ENCODE results near the gene VCP. TPM values are rescaled to one million over a fixed set of nuclear protein-coding genes. Genes with fewer than 3 reads are reported as not detected.

Gene VCP
- total and polyA plus RNA-seq, 9 of the 15 experiments (the other 6 are each of a cell fraction or from before 2014, with no cell fraction given) = 7.1 to 257 (median 199) TPM

GRCh38 chr9:35102769-35103659 lies 30.6 kb upstream of the VCP start, which contains the start of gene STOML2 (continued):
- TF ChIP-seq CLOCK (CRISPR knock-in tag; IDR thresholded peaks at IDR 0.05; ENCODE audit: borderline replicate concordance) = no peak
- no peak for TF ChIP-seq SMAD1 (IDR thresholded peaks at IDR 0.05; ENCODE audit: low read depth, low read length, partially characterized antibody)
- peak; percentile 84 for TF ChIP-seq TAF9B (IDR thresholded peaks at IDR 0.05; ENCODE audit: partially characterized antibody)
- TF ChIP-seq E2F8 (IDR thresholded peaks at IDR 0.05; ENCODE audit: low read depth, partially characterized antibody) = peak; percentile 90
- no peak for TF ChIP-seq RBM15 (IDR thresholded peaks at IDR 0.05; ENCODE audit: insufficient read depth, low read length)
- TF ChIP-seq U2AF2 (optimal IDR thresholded peaks at IDR 0.05; ENCODE audit: low read depth, low read length) = no peak
- no peak for TF ChIP-seq ZNF511 (CRISPR knock-in tag; IDR thresholded peaks at IDR 0.05)
- peak; percentile 84 for TF ChIP-seq HCFC1 (IDR thresholded peaks at IDR 0.05; ENCODE audit: low read depth, low read length)
- no peak for TF ChIP-seq DNMT1 (IDR thresholded peaks at IDR 0.05)
- no peak for TF ChIP-seq ZNF79 (CRISPR knock-in tag; IDR thresholded peaks at IDR 0.05; ENCODE audit: low read depth)
- no peak for TF ChIP-seq NFIX (CRISPR knock-in tag; IDR thresholded peaks at IDR 0.05; ENCODE audit: low read depth)
- no peak for TF ChIP-seq NFATC3 (IDR thresholded peaks at IDR 0.05)
- TF ChIP-seq ATF4 (CRISPR knock-in tag; IDR thresholded peaks at IDR 0.05) = no peak
- TF ChIP-seq MCM3 (IDR thresholded peaks at IDR 0.05) = no peak
- peak; percentile 52 for TF ChIP-seq ZFX (CRISPR knock-in tag; IDR thresholded peaks at IDR 0.05)
- no peak for TF ChIP-seq NFXL1 (CRISPR knock-in tag; IDR thresholded peaks at IDR 0.05)
- no peak for TF ChIP-seq ZNF277 (CRISPR knock-in tag; IDR thresholded peaks at IDR 0.05; ENCODE audit: borderline replicate concordance)
- TF ChIP-seq HDAC8 (tag; IDR thresholded peaks at IDR 0.05) = no peak
- TF ChIP-seq COPS2 (conservative IDR thresholded peaks at IDR 0.05) = no peak
- TF ChIP-seq GABPB1 (CRISPR knock-in tag; IDR thresholded peaks at IDR 0.05) = peak; percentile 99
- no peak for TF ChIP-seq BCOR (IDR thresholded peaks at IDR 0.05)

All from K562 (cell line).